Measurements from ENCODE around the gene MTCL3.
A peak's percentile ranks its signal among the peaks of the same experiment; 100 is the strongest.

Gene MTCL3

GRCh38 chr6:127522714-127523113, 3.6 kb upstream of the MTCL3 start:
- RAD21 ChIA-PET (ENCODE audit: low non-redundant PET in 1 of 2, low total read pairs in 2 of 2, uncharacterized antibody in 2 of 2, unreplicated experiment in 2 of 2): no interaction called here
- Histone ChIP-seq H2AFZ (ENCODE audit: low read depth, low read length, poor library complexity, severe bottlenecking) (no peak overlapping the region), H4K20me1 (ENCODE audit: insufficient read depth) (no peaks in the 10 kb centered on the region), H3K4me3 (replicated peaks in 1 of 2; ENCODE audit: low read depth in 1 of 2, low read length in 2 of 2) (no peak overlapping the region), H3K9ac (ENCODE audit: low read length) (no peak overlapping the region), H3K36me3 (ENCODE audit: control insufficient read depth in 1 of 2, insufficient read depth in 2 of 2, low read length in 2 of 2) (no peaks in the 10 kb centered on the region), H3K27me3 (ENCODE audit: insufficient read depth, low read length) (no peaks in the 10 kb centered on the region), H3K4me2 (ENCODE audit: low read length) (no peak overlapping the region), H3K79me2 (ENCODE audit: insufficient read depth, low read length) (no peaks in the 10 kb centered on the region), H3K4me1 (ENCODE audit: control insufficient read depth in 1 of 2, insufficient read depth in 2 of 2, low read length in 2 of 2) (no peaks in the 10 kb centered on the region), H3K9me3 (ENCODE audit: control insufficient read depth in 1 of 2, insufficient read depth in 1 of 2, low read depth in 1 of 2, low read length in 2 of 2) (no peaks in the 10 kb centered on the region), H3K9me2 (ENCODE audit: insufficient read depth) (no peaks in the 10 kb centered on the region), H3K27ac (ENCODE audit: low read depth, low read length) (no peak overlapping the region)
- no TSS peak for BruUV-seq (replicated peaks)
- DNase-seq (ENCODE audit: low read depth, low spot score) (no peak), ATAC-seq (no peak)
- TF ChIP-seq ELF1 (IDR thresholded peaks at IDR 0.05; ENCODE audit: borderline replicate concordance, low read depth) (no peak), ZFX (IDR thresholded peaks at IDR 0.05) (no peak), FOSL1 (IDR thresholded peaks at IDR 0.05; ENCODE audit: low read depth) (no peak), ATF3 (IDR thresholded peaks at IDR 0.05) (no peak), SP1 (IDR thresholded peaks at IDR 0.05; ENCODE audit: low read depth) (no peak), RAD21 (IDR thresholded peaks at IDR 0.05; ENCODE audit: low read depth) (no peak)
- intact Hi-C loops (cut with micrococcal nuclease): no loop called here
- CTCF ChIA-PET: no interaction called here
- POLR2A ChIA-PET: no interaction called here

- ChIA-PET POLR2A (no interaction called here), RAD21 (ENCODE audit: low non-redundant PET in 1 of 2, low total read pairs in 2 of 2, uncharacterized antibody in 2 of 2, unreplicated experiment in 2 of 2) (no interaction called here), CTCF (no interaction called here)
- no peaks in the 10 kb centered on the region for H3K9me3 ChIP-seq (ENCODE audit: control insufficient read depth in 1 of 2, insufficient read depth in 1 of 2, low read depth in 1 of 2, low read length in 2 of 2)
- H3K27me3 ChIP-seq (ENCODE audit: insufficient read depth, low read length): no peaks in the 10 kb centered on the region
- BruUV-seq (replicated peaks): no TSS peak
- H3K79me2 ChIP-seq (ENCODE audit: insufficient read depth, low read length): no peaks in the 10 kb centered on the region
- no peak overlapping the region for H3K4me2 ChIP-seq (ENCODE audit: low read length)
- H3K4me3 ChIP-seq (replicated peaks in 1 of 2; ENCODE audit: low read depth in 1 of 2, low read length in 2 of 2): no peak overlapping the region
- H3K4me1 ChIP-seq (ENCODE audit: control insufficient read depth in 1 of 2, insufficient read depth in 2 of 2, low read length in 2 of 2): peaks cover 0 to 4% of the 10 kb centered on the region in 2 experiments; a peak in 1 of 4 replicates
- H3K36me3 ChIP-seq (ENCODE audit: control insufficient read depth in 1 of 2, insufficient read depth in 2 of 2, low read length in 2 of 2): no peaks in the 10 kb centered on the region
- no peaks in the 10 kb centered on the region for H3K9me2 ChIP-seq (ENCODE audit: insufficient read depth)
- H3K27ac ChIP-seq (ENCODE audit: low read depth, low read length): no peak overlapping the region
- DNase-seq (ENCODE audit: low read depth, low spot score) (no peak), ATAC-seq (no peak)
- H4K20me1 ChIP-seq (ENCODE audit: insufficient read depth): no peaks in the 10 kb centered on the region
- no peak overlapping the region for H2AFZ ChIP-seq (ENCODE audit: low read depth, low read length, poor library complexity, severe bottlenecking)
- no peak overlapping the region for H3K9ac ChIP-seq (ENCODE audit: low read length)
- TF ChIP-seq EGR1 (IDR thresholded peaks at IDR 0.05; ENCODE audit: low read depth): no peak
- TF ChIP-seq REST (IDR thresholded peaks at IDR 0.05; ENCODE audit: low read depth): peak; percentile 81
- intact Hi-C loops (cut with micrococcal nuclease): no loop called here
Measured at GRCh38 chr6:127520066-127520465, 931 bp upstream of the MTCL3 start.
